GM19035 (cell line): ENCODE results near the gene MOGAT3.

Experiments
- ATAC-seq: cut with Tn5 transposase; IDR thresholded peaks from one replicate; pipeline ENCODE4 v1.9.1; 2021; ENCODE audit not compliant: unreplicated experiment

The MOGAT3 gene

DNA sequence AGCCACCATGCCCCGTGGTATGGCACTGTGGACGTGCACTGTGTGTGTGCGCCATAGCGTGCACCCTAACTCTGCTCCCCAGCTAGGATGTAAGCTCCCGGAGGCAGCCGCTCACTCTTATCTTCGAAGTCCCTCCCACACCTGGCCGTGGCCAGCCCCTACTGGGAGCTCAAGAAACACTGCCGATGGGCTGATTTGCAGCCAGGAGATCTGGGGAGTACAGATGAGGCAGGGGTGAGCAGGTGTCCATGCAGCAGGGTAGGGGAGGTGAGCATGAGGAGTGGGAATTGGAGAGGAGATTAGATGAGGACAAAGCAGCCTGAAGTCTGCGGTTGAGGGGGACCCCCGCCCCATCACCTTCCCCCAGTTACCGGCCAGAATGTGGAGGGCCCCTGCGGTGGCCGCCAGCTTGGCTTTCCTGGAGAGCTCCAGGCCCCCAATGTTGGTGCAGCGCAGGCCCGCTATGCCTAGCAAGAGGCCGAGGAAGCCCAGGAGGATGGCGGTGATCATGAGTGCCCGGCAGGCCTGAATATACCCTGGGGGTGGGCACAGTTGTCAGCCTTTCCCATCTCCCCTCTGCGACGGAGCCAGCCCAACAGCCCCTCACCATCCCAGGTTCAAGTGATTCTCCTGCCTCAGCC lies 33.2 kb upstream of the MOGAT3 start:
- no peak for ATAC-seq

DNA sequence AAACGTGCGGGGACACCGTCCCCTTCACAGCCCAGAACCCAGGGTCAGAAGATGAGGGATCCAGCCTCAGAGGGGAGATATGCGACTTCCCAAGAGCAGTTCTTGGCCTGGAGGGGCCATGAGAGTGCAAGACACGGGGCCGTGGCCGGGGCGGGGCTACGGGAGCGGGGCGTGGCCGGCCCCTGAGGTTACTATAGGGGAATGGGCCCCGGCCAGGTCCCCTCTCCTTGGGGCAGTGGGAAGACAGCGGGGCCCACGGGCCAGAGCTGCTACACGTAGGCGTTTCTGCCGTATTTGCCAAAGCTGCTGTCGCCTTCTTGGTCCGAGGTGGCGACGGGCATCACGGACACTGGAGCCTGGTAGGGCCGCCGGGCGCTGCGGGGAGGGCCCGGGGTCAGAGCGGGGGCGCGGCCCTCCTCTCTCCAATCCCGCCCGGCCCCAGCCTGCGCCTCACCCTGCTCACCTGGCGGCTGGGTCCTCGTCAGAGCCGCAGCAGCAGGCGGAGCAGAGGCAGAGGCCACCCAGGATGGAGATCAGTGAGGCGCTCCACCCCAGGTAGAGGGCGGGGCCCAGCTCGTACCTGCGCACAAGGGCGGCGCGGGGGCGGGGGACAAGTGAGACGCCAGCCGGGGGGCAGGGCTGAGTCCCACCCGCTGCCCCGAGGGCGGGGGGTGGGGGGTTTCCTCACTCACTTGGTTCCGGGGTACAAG lies 31.5 kb upstream of the MOGAT3 start:
- no peak for ATAC-seq

DNA sequence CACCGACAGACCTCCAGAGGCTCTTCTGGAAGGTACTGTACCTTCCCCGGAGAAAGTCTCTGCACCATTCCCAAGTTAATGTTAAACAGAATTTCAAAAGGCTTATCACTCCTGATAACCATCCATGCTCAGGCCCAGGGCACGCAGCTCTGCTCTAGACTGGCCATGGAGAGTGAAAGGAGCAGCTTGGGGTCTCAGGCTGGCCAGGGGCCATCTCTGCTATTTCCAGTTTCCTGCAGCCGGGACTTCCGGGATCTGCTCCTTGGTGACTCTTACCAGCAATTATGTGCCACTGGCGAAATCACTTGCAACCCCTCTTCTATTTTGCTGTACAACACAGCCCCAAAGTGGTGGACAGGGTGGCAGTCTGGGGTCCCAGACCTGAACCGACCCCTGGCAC lies 30.8 kb upstream of the MOGAT3 start:
- no peak for ATAC-seq

DNA sequence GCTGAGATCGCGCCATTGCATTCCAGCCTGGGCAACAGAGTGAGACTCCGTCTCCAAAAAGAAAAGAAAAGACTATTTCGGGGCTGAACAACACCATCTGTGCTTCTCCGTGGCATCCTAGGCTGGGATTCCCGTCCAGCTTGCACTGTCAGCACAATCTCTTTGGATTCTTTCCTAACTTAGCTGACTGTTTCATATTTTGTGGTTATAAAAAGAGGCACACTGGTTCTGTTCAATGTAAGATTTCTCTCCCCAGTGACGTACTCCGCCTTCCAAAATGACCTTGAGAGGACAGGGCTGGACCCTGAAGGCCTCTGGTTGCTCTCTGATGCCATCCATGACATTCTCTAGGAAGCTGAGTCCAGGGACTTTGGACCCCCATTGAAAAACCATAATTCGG lies 25.9 kb upstream of the MOGAT3 start:
- no peak for ATAC-seq

DNA sequence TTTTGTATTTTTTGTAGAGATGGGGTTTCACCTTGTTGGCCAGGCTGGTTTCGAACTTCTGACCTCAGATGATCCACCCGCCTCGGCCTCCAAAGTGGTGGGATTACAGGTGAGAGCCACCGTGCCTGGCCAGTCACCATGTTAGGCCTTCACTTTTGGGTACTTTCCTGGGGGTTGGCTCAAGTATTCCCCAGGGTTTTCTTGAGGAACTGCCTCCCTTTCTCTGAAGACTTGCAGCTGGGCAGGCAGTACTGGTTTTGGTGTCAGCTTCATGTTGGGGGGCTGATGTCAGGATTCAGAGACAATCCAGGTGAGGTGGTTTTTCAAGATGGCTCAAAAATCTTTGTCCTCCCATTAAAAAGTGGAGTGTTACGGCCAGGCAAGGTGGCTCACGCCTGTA lies 24.8 kb upstream of the MOGAT3 start:
- no peak for ATAC-seq

DNA sequence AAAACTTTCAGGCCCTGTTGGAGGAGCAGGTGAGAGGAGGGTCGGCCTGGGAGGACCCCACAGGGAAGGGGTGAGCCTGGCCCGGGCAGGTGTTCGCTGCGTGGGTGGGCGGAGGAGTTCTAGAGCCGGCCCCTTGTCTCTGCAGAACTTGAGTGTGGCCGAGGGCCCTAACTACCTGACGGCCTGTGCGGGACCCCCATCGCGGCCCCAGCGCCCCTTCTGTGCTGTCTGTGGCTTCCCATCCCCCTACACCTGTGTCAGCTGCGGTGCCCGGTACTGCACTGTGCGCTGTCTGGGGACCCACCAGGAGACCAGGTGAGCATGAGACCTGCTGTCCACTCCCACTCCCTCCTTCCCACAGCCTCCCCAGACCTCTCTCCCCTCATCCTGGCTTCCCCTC lies 22.7 kb upstream of the MOGAT3 start:
- ATAC-seq: no peak

DNA sequence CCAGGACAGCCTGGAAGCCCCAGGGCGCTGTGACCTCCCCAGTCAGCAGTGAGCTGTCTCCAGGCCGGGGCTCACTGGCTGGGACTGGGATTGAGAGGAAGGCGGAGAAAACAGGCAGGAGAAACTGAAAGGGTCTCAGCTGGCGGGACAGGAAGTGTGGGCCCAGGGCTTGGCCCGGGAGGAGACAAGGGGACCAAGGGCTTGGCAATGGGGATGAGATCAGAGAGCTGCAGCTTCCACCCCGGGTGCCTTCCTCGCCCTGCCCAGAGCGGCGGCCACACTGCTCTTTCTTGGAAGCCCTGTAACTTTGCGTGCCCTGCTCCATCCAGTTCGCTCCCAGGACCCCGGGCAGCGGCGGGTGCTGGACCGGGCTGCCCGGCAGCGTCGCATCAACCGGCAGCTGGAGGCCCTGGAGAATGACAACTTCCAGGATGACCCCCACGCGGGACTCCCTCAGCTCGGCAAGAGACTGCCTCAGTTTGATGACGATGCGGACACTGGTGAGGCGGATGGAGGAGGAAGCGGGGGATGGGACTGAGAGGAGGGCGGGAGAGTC lies 21.5 kb upstream of the MOGAT3 start:
- ATAC-seq: no peak

DNA sequence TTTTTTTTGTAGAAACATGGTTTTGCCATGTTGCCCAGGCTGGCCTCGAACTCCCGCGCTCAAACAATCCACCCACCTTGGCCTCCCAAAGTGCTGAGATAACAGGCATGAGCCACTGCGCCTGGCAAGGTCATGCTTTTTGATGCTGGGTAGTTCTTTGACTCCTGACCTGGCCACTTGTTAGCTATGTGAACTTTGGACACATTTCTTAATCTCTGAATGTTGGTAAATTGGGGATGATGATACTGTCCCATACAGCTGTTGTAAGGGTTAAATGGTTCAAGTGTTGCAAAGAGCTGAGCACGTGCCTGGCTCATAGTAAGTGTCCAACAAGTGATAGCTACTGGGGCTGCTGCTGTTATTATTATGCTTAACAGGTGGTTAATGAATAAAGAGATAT lies 19.5 kb upstream of the MOGAT3 start:
- ATAC-seq: no peak

DNA sequence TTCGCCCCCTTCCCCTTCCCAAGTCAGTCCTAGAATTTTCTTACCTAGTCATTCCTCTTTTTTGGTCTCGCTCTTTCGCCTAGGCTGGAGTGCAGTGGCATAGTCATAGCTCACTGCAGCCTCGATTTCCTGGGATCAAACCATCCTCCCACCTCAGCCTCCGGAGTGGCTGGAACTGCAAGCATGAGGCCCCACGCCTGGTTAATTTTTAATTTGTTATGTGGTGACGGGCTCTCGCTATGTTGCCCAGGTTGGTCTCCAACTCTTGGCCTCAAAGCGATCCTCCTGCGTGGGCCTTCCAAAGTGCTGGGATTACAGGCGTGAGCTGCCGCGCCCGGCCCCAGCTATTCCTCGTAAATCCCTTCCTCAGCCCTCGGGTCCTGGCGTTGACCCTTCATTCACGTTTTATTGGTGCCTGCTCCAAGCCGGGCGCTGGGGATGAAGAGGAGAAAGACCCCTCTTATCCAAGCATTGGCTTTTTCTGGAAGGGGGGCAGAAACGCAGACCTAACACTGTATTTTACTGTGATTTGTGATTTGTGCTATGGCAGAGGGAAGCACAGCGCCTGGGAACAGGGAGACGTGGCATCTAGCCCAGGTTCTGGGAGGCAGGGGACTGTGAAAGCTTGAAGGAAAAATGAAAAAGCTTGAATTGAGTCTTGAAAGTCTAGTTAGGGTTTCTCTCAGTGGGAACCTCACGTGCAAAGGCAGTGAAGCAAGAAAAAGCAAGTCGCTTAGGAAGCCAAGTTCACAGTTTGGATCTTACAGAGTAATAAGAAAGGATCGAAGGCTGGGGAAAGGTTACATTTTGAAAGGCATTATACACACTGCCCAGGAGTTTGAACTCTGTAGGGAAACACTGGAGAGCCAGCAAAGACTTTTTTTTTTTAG lies 17.6 kb upstream of the MOGAT3 start:
- peak; percentile 1 for ATAC-seq

DNA sequence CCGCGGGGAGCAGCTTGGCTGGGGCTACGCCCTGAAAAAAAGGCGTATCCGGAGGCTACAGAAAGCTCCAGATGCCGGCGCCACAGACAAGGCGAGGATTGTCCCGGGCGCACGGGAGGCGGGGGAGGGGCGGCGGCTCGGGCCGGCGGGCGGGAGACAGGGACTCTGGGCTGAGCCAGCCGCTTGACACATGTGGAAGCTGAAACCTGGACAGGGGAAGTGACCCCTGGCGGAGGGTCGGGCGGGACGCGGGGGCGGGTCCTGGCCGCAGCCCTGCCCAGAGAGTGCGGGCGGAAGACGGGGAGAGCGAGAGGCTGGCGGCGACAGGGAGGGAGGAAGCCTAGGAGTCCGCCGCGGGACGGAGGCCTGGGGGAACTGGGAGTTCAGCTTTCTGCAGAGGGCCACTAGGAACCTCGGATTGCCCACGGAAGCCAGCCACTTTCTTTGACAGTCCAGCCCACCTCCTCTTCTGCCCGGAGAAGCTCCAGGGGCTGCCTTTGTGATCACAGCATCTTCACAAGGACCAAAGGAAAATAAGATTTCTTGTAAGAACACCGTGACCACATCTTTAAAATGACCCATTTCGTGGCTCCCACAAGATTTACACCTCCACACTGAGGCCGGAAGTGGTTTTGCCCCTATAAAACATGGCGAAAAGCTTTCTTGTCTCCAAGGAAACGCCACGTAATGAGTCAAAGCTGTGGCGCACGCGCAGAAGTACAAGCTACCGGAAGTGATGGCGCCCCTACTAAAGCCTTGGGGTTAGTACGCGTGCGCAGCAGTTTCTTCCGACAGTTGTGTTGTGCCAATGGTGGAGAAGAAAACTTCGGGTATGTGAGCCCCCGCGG lies 16.8 kb upstream of the MOGAT3 start, which contains the start of the genes PLOD3 and ZNHIT1:
TSS of gene PLOD3 (minus strand) at position 194 of the 848 bp plus-strand sequence. CDS start 307 bp downstream, outside the sequence.
TSS of gene ZNHIT1 (plus strand) at position 778 of the 848 bp plus-strand sequence. CDS start at position 809, 31 bp downstream.
- peak; percentile 64 for ATAC-seq

DNA sequence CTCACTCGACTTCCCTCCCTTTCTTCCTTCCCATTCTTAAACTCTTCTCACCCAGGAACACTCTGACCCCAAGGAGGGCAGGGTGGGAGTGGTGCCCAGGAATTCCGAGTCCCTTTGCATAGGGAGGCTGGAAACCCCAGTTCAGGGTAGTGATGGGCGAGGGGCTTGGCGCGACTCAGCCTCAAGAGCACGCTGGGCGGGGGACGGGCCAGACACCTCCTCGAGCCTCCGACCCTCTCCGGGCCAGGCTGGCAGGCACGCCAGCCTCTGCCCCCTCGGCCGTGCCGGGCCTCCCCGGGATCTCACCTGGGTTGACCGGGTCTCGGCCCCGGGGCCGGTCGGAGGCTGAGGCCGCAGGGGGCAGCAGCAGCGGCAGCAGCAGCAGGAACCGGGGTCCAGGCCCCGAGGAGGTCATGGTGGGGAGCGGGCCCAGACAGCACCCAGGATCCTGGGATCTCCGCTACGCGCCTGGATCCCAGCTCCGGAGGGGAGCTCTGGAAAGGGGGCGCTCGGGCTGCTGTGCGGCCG lies 16.1 kb upstream of the MOGAT3 start:
- peak; percentile 22 for ATAC-seq

DNA sequence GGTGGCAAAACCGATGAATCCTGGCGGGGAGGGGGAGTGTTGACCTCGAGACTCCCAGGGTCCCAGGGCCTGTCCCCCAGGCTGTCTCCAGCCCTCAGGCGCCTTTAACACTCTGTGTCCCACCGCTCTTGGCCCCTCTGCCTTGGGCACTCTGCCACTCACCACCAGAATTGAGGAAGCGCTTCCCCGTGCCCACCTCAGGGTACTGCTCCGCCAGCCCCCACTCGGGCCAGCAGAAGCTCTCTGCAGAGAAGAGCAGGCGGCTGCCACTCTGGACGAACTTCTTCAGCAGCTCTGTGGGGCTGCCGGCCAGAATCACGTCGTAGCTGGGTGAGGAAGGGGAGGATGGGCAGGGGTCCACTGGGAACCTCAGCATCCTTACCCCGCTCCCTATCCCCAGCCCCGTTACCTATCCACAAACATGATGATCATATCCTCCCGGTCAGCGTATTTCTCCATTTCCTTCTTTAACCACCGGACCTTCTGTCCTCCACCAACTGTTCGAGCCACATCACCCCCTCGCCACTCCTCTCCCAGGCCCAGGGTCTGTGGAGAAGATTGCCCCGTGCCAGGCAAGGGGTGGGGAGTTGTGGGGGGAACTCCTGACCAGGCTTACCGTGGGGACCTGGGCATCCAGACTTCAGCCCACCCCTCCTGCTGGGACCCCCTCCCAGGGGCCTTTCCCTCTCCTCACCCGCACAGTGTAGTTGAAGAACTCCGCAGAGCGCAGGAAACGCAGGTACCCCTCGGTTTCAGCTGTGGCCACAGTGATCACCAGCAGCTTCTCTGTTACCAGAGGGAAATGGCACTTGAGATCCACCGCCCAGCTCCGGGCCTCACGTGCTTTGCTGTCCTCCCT lies 15.4 kb upstream of the MOGAT3 start:
- no peak for ATAC-seq

DNA sequence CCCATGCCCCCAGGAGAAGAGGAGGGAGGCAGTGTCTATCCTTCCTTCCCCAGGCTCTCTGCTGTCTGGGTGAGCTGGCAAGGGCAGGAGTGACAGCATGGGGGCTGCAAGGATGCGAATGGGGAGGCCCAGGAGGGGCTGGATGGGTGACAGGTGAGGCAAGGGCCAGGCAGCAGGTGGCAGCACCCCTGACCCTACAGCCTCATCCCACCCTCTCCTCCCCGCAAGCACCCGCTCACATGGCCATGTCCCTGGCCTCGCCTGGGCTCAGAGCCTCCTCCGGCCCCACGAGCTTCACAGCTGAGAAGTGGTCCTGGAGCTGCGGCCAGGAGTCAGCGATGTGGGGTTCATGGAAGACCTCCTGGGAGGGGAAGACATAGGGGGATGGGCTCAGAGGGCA lies 11.2 kb upstream of the MOGAT3 start:
- no peak for ATAC-seq

DNA sequence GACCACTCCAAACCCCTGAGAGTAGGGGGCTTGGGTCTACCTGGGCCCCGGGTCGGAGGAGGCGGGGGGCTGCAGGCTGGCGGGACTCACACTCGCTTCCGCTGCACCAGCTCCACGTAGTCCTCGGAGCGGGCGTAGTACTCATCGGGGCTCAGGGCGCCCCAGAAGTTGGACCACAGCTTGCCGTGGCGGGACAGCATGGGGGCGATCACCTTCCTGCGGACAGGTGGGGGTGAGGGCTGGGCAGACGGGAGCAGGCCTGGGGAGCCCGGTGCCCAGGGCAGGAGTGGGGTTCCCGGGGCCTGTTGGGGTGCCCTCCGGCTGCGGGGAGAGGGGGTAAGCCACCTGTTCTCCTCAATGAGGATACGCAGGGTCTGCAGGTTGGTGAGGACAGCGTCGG lies 10.7 kb upstream of the MOGAT3 start:
- no peak for ATAC-seq

DNA sequence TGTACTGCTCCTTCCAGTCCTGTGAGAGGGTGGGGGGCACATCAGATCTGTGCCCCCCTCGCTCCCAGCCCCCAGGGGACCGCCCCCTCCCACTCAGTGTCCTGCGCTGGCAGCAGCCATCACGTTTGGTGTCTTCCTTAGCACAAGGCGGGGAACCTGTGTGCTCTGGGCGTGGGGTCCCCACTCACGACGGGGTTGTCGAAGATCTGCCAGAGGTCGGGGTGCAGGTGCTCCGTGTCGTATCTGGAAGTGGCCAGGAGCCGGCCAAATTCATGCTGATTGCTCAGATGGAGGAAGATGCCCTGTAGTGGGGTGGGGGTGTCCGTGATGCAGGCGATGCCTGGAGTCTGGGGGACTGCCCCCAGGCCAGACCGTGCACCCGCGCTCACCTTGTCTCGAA lies 9.3 kb upstream of the MOGAT3 start:
- no peak for ATAC-seq

DNA sequence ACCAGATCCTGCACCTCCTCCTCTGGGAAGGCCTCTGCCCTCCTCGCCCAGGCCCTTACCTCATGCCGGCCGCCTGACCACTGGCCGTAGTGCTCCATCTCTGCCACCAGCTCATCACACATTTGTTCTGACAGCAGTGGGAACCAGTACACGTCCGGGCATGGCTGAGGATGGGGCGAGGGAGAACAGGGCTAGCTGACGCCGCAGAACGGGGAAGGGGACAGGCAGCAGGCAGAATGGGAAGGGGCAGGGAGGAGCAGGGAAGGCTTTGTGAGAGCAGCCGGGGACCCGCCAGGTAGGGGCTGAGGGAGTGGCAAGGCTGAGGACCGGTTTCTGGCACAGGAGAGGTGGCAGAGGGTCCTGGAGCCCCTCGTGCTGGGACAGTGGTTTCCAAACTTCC lies 8.0 kb upstream of the MOGAT3 start:
- no peak for ATAC-seq

DNA sequence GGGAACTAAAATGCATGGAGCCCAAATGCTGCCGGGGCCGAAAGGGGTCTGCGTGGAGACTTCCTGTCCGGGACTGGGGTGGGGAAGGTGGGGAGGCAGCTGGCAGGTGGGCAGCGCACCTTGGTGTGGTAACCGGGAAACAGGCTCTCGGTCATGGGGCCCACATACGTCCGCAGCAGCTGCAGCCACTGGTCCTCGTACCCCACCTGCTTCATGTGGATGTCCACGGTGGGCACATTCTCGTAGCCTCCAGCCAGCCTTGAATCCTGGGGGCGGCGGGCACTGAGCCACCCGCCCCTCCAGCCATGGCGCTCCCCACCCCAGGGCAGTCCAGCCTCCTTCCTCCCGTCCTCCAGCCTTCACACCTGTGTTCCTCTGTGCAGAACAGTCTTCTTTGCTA lies 6.6 kb upstream of the MOGAT3 start:
- ATAC-seq: no peak

DNA sequence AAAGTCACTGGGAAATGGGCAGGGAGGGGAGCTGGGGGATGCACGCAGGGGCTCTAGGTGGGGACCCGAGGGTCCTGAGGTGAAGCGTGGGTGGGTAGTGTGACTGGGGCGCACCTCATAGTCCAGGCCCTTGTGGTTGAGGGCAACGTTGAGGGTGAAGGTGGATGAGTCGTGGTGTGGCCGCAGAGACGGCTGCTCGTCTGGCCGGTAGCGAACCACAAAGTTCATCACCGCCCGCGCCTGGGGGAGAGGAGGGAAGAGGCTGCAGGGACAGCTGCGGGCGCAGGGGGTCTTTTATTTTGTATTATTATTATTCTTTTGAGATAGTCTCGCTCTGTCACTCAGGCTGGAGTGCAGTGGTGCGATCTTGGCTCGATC lies 5.8 kb upstream of the MOGAT3 start:
- no peak for ATAC-seq

DNA sequence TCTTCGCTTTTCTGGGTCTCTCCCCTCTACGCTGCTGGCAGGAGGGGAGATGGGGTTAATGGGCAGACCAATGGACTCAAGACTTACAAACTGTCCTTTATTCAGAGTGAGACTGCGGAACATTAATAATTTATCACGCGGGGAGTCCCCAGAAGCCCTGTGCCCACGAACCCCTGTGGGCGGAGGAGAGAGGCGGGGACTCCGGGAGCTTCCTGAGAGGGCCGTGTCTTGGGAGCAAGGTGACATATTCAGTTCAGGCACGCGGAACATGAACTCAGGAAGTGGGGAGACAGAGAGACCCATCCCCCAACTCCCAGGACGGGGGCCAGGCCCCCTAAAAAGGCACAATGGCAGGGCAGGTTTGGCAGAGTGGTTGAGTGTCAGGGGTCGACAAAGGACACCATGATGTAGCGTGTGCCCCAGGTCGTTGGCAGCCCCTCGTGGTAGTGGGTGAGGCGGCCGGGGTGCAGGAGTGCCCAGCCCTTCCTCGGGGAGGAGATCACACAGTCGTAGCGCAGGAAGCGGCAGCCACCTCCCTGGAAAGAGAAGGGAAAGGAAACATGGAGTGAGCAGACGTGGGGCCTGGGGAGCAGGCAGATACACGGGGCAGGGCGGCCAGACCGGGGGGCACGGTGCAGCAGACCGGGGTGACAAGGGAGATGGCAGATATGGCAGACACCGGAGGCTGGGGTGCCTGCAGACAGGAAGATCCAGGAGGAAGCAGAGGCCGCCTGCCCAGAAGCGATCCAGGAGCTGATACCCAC lies 5.2 kb upstream of the MOGAT3 start:
- ATAC-seq: no peak
